ENCODE measurements around the gene BICC1.

The BICC1 gene

GRCh38 chr10:58513188-58514110 is 777 bp downstream of the BICC1 start:
- Histone ChIP-seq H3K27me3 (no peaks in the 10 kb centered on the region), H3K4me1 (no peaks in the 10 kb centered on the region; the same call in 1 of the 2 replicates), H3K36me3 (no peaks in the 10 kb centered on the region), H3K9me3 (no peaks in the 10 kb centered on the region), H3K4me3 (ENCODE audit: low read depth, low read length) (peak overlapping the region; percentile 92)
- no peak for TF ChIP-seq CTCF (IDR thresholded peaks at IDR 0.05; ENCODE audit: low read depth, low read length)
- peak; percentile 32 for DNase-seq

DNA sequence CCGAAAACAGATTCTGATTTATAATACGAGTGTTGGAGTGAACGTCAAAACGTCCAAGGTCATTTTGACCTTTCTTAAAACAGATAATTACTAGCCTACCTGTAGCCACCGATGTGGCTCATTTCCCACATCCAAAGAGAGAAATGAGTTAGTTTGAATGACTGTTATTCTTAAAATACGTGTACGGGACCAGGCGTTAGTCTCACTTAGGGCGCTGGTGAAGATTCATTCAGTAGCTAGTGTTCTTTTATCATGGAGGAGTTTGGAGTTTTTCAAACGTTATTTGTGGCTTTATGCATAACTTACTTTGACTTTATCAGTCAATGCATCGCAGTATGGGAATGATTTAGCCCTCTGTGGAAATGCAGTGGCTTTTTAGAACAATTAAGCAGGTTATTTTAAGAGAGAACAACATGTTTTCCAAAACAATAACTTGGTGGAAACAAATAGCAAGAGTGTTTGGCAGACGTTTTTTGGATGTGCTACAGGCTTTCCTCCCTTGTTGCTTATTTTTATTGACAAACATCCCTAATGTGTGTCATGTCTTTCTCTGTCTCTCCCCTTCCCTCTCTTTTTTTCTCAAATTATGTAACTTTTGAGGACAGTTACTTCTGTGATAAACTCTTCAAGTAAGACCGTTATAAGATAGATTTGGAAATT is 1.6 kb downstream of the BICC1 start:
- no peaks in the 10 kb centered on the region; the same call in 1 of the 2 replicates for H3K4me1 ChIP-seq

GRCh38 chr10:58515291-58515941 is 2.7 kb downstream of the BICC1 start:
- TF ChIP-seq CTCF (IDR thresholded peaks at IDR 0.05; ENCODE audit: low read depth, low read length), result no peak
- no peak overlapping the region for H3K4me3 ChIP-seq (ENCODE audit: low read depth, low read length)

More for the DNA sequence above, 1.6 kb downstream of the BICC1 start:
- no peaks in the 10 kb centered on the region for H3K27me3 ChIP-seq
- H3K36me3 ChIP-seq, result no peaks in the 10 kb centered on the region
- no peaks in the 10 kb centered on the region for H3K9me3 ChIP-seq
- DNase-seq, result no peak
- no peak for TF ChIP-seq CTCF (IDR thresholded peaks at IDR 0.05; ENCODE audit: low read depth, low read length)
- H3K4me3 ChIP-seq (ENCODE audit: low read depth, low read length), result peak overlapping the region; percentile 92

GRCh38 chr10:58516119-58516518 is 3.4 kb downstream of the BICC1 start:
- H3K4me3 ChIP-seq (ENCODE audit: low read depth, low read length), result no peak overlapping the region
- no peak for DNase-seq
- no peak for TF ChIP-seq CTCF (IDR thresholded peaks at IDR 0.05; ENCODE audit: low read depth, low read length)

More at GRCh38 chr10:58515291-58515941, 2.7 kb downstream of the BICC1 start:
- Histone ChIP-seq H3K27me3 (no peaks in the 10 kb centered on the region), H3K36me3 (no peaks in the 10 kb centered on the region), H3K9me3 (no peaks in the 10 kb centered on the region), H3K4me1 (no peaks in the 10 kb centered on the region; the same call in 1 of the 2 replicates)
- DNase-seq, result no peak

DNA sequence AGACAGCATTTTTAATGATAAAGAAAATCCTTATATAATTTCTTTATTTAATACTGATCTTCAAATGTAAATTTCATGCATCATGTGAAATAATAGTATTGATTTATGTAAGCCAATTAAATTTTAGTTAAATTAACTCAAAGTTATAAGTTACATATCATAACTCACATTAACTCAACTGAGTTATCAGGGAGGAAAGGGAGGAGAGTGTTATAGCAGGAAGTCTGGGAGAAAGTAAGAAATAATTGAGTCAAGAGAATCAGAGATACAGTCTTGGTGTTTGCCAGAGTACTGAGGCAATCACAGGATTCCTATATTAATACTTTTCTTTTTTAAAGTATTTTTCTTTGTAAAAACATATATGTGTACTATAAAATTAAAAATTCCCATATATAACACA is 4.0 kb downstream of the BICC1 start:
- no peak for TF ChIP-seq CTCF (IDR thresholded peaks at IDR 0.05; ENCODE audit: low read depth, low read length)
- Histone ChIP-seq H3K4me1 (no peaks in the 10 kb centered on the region; the same call in 1 of the 2 replicates), H3K9me3 (no peaks in the 10 kb centered on the region), H3K27me3 (no peaks in the 10 kb centered on the region), H3K36me3 (no peaks in the 10 kb centered on the region), H3K4me3 (ENCODE audit: low read depth, low read length) (no peak overlapping the region)
- no peak for DNase-seq

More at GRCh38 chr10:58516119-58516518, 3.4 kb downstream of the BICC1 start:
- Histone ChIP-seq H3K9me3 (no peaks in the 10 kb centered on the region), H3K27me3 (no peaks in the 10 kb centered on the region), H3K4me1 (no peaks in the 10 kb centered on the region; the same call in 1 of the 2 replicates), H3K36me3 (no peaks in the 10 kb centered on the region)
